ENCODE measurements around the gene TENM4. TPM values are rescaled to one million over a fixed set of nuclear protein-coding genes. Genes with fewer than 3 reads are reported as not detected.

The TENM4 gene
- total and polyA plus RNA-seq, 2 of the 8 experiments (the other 6 are each of a cell fraction or from before 2014, with no cell fraction given) = 3.5 to 7.2 TPM

- no peak for FAIRE-seq
- Histone ChIP-seq H3K4me3 (ENCODE audit: extremely low read depth in 1 of 4, insufficient read depth in 2 of 4, low read depth in 3 of 4, low read length in 4 of 4) (no peak overlapping the region), H2BK5ac (ENCODE audit: low read depth, low read length) (no peak overlapping the region), H4K5ac (ENCODE audit: insufficient read length, low read depth, low read length) (no peak overlapping the region), H3K9ac (replicated peaks in 1 of 4; ENCODE audit: extremely low read depth in 1 of 4, low read depth in 3 of 4, low read length in 3 of 4) (no peak overlapping the region), H2BK120ac (replicated peaks; ENCODE audit: low read depth, low read length) (no peak overlapping the region), H3K23ac (ENCODE audit: insufficient read length) (no peak overlapping the region), H4K8ac (ENCODE audit: extremely low read depth, insufficient read depth, low read length) (no peak overlapping the region), H3K4me2 (ENCODE audit: insufficient read depth in 1 of 2, low read depth in 2 of 2, low read length in 2 of 2) (no peak overlapping the region), H3K79me1 (ENCODE audit: low read depth, low read length) (no peaks in the 10 kb centered on the region), H3K27ac (ENCODE audit: low read depth, low read length) (no peak overlapping the region), H3K56ac (replicated peaks; ENCODE audit: insufficient read length, low read depth, low read length) (no peak overlapping the region), H3K4ac (replicated peaks; ENCODE audit: insufficient read length, low read depth, low read length) (no peak overlapping the region), H3K79me2 (ENCODE audit: control insufficient read depth in 1 of 2, insufficient read depth in 2 of 2, low read length in 2 of 2) (no peaks in the 10 kb centered on the region), H3K9me3 (ENCODE audit: insufficient read depth in 2 of 2, low read depth in 1 of 2, low read length in 1 of 2) (peaks cover 14 to 18% of the 10 kb centered on the region in 2 experiments), H3K14ac (ENCODE audit: insufficient read length) (no peak overlapping the region), H3K36me3 (ENCODE audit: control insufficient read depth in 2 of 4, insufficient read depth in 4 of 4, low read length in 3 of 4) (0 out of 8 replicates have a peak, but pooled peaks cover 0 to 4% (median 0%) of the 10 kb centered on the region in 4 experiments), H4K91ac (replicated peaks; ENCODE audit: insufficient read length, low read length) (no peak overlapping the region), H2AFZ (ENCODE audit: low read length) (no peak overlapping the region), H2BK15ac (ENCODE audit: low read length) (no peak overlapping the region), H4K20me1 (replicated peaks in 1 of 2; ENCODE audit: control insufficient read depth in 1 of 2, insufficient read depth in 2 of 2, low read length in 2 of 2) (no peaks in the 10 kb centered on the region), H2BK12ac (ENCODE audit: low read depth, low read length) (no peak overlapping the region), H3K23me2 (ENCODE audit: low read depth, low read length) (no peaks in the 10 kb centered on the region), H2AK5ac (ENCODE audit: low read depth, low read length) (no peak overlapping the region), H2BK20ac (ENCODE audit: low read length) (no peak overlapping the region), H3K4me1 (replicated peaks in 1 of 4; ENCODE audit: control insufficient read depth in 3 of 4, insufficient read depth in 4 of 4, low read length in 3 of 4) (no peaks in the 10 kb centered on the region), H3K27me3 (replicated peaks in 1 of 4; ENCODE audit: control insufficient read depth in 3 of 4, extremely low read depth in 1 of 4, insufficient read depth in 3 of 4, low read length in 3 of 4) (no peaks in the 10 kb centered on the region), H3K18ac (ENCODE audit: extremely low read depth, low read length) (no peak overlapping the region)
- POLR2A ChIA-PET (ENCODE audit: partially characterized antibody) = no interaction called here
- WGBS, 2 experiments (ENCODE audit: extremely low coverage in 1 of 2, insufficient coverage in 1 of 2, insufficient read length in 1 of 2, insufficient replicate concordance in 2 of 2, low coverage in 1 of 2, low lambda C conversion rate in 2 of 2, missing lambda C conversion rate in 1 of 2) = 86% methylated on average over 7 of the region's 7 CpGs; no CpG with 5 or more reads in 1 of the 2 experiments
- TF ChIP-seq RNF2 (IDR thresholded peaks at IDR 0.05; ENCODE audit: borderline replicate concordance, low read depth, low read length, missing control alignments, poor library complexity, severe bottlenecking) = no peak
- TF ChIP-seq BRCA1 (IDR thresholded peaks at IDR 0.05; ENCODE audit: low read depth, low read length) = no peak
- no peak for TF ChIP-seq TBP (IDR thresholded peaks at IDR 0.05; ENCODE audit: low read depth, low read length)
- no peak for TF ChIP-seq KDM4A (IDR thresholded peaks at IDR 0.05; ENCODE audit: low read depth, low read length, severe bottlenecking)
- CTCF ChIA-PET (ENCODE audit: partially characterized antibody) = interaction anchor here (0.7 to 1.4 kb wide), 4 partner anchors 69 to 164 kb away, joined by 3 to 5 read pairs (median 4); no protein-coding TSS in a partner anchor
- DNase-seq (ENCODE audit: low read depth in 1 of 2, low spot score in 2 of 2) = no peak
Observed at GRCh38 chr11:78633516-78634310, 807.1 kb downstream of the TENM4 start.
